IPS-20b (cell line): ENCODE measurements around the gene MRTFB.

Experiments used
- H3K27ac ChIP-seq: one replicate; pipeline ENCODE4 v1.5.1; 2013; ENCODE audit warnings: low read length
- H3K27me3 ChIP-seq: 2 replicates; pipeline ENCODE4 v1.6.1; 2013; ENCODE audit warnings: mild to moderate bottlenecking, low read length, inconsistent platforms; ENCODE audit not compliant: insufficient read depth
- H3K36me3 ChIP-seq: 2 replicates; pipeline ENCODE4 v1.6.1; 2013; ENCODE audit warnings: low read depth, mild to moderate bottlenecking, inconsistent platforms, low read length, moderate library complexity; ENCODE audit not compliant: insufficient read depth
- H3K4me1 ChIP-seq: 2 replicates; pipeline ENCODE4 v1.6.1; 2013; ENCODE audit warnings: mild to moderate bottlenecking, control low read depth, inconsistent platforms, low read length, moderate library complexity; ENCODE audit not compliant: insufficient read depth
- H3K4me3 ChIP-seq: 2 replicates; pipeline ENCODE4 v1.5.1; 2013; ENCODE audit warnings: mild to moderate bottlenecking, low read length, inconsistent platforms
- H3K9ac ChIP-seq: 2 replicates; pipeline ENCODE4 v1.6.1; 2013; ENCODE audit warnings: low read depth, mild to moderate bottlenecking, inconsistent platforms, low read length, moderate library complexity
- H3K9me3 ChIP-seq: 2 replicates; pipeline ENCODE4 v1.6.1; 2013; ENCODE audit warnings: mild to moderate bottlenecking, low read depth, low read length, inconsistent platforms; ENCODE audit not compliant: insufficient read depth

Gene MRTFB

DNA sequence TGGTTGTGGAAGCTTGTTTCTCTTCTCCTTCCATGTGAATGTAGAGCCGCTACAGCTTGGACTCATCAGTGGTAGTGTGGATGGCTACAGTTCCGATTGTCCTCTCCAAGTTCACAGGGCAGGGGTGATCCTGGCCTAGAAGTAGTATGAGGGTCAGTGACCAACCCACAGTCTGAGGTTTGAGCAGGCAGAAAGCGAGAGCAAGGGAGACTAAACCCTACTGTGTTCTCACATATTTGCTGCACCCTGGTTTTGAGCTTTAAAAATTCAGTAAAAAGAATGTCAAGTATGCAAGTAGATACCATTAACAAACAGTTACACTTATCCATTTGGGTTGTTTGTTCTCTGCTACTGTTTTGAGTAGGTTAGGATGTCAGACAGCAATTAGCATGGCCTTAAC is 148.9 kb downstream of the MRTFB start:
- H3K36me3 ChIP-seq = peaks cover 65% of the 10 kb centered on the region
- H3K27ac ChIP-seq = no peak overlapping the region
- no peak overlapping the region for H3K4me3 ChIP-seq
- no peak overlapping the region for H3K9ac ChIP-seq
- H3K27me3 ChIP-seq = no peaks in the 10 kb centered on the region
- no peaks in the 10 kb centered on the region for H3K9me3 ChIP-seq
- peaks cover 9% of the 10 kb centered on the region; the same call in 1 of the 2 replicates for H3K4me1 ChIP-seq

DNA sequence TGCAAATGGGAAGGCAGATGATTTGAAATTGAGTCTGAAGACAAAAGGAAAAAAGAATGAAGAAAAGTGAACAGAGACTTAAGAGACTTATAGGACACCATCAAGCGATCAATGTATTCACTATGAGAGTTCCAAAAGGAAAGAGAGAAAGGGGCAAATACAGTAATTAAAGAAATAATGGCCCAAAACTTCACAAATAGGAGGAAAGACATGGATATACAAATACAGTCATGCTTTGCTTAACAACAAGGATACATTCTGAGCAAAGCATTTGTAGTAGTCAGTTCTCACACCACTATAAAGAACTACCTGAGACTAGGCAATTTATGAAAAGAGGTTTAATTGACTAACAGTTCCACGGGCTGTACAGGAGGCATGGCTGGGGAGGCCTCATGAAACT is 152.5 kb downstream of the MRTFB start:
- no peak overlapping the region for H3K4me3 ChIP-seq
- H3K27ac ChIP-seq = no peak overlapping the region
- H3K36me3 ChIP-seq = peaks cover 55% of the 10 kb centered on the region
- no peaks in the 10 kb centered on the region for H3K9me3 ChIP-seq
- H3K27me3 ChIP-seq = no peaks in the 10 kb centered on the region
- peaks cover 9% of the 10 kb centered on the region; the same call in 1 of the 2 replicates for H3K4me1 ChIP-seq
- H3K9ac ChIP-seq = no peak overlapping the region

DNA sequence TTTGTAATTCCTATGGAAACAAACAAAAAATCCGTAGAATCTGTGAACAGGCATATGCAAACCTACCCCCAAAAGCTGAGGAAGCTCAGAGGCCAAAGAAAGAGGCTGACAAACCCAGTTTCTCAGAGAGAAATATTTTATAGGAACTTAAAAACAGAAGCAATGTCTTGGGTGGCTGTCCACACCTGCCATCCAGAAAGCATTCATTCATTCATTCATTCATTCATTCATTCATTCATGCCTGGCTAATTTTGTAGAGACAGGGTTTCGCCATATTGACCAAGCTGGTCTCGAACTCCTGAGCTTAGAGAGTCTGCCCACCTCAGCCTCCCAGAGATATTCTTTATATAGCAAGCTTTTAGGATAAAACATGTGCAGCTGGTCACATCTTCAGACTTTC is 154.3 kb downstream of the MRTFB start:
- Histone ChIP-seq H3K9me3 (no peaks in the 10 kb centered on the region), H3K4me3 (no peak overlapping the region), H3K27me3 (no peaks in the 10 kb centered on the region), H3K27ac (no peak overlapping the region), H3K4me1 (peaks cover 2% of the 10 kb centered on the region; the same call in 1 of the 2 replicates), H3K36me3 (peaks cover 38% of the 10 kb centered on the region), H3K9ac (no peak overlapping the region)

DNA sequence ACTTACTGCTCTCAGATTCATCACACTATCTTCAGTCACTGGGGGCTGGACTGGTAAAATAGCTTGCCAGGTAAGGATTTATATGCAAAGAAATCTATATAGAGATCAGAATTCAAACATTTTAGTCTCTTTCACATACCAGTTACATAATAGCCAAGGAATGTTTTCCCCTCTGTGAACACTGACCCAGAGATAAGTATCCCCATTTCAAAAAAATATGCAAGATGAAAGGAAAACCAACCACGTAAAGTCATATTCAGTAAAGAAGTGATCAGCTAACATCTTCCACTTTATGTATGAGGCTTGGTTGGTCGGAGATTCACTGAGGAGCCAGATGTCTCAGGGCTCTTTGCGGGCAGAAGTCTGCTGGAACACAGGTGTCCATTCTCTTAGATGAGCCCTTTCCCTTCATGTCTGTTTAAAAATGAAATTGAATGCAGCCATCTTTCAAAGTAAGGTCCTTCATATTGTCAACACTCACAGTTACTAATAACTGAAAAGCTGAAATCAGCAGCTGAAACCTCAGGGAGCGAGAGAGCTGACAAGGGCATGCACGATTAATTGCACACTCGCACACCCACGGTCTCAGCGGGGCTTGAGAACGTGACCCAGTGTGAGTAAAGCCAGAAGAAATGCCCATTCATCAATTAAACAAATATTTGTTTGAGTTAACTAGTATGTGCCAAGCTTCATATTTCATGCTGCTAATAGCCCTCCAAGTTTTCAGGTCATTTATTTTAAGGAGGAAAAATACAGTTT is 161.2 kb downstream of the MRTFB start:
- Histone ChIP-seq H3K9me3 (no peaks in the 10 kb centered on the region), H3K27me3 (no peaks in the 10 kb centered on the region), H3K4me3 (no peak overlapping the region), H3K27ac (no peak overlapping the region), H3K4me1 (no peaks in the 10 kb centered on the region), H3K9ac (no peak overlapping the region), H3K36me3 (peaks cover 42% of the 10 kb centered on the region)

DNA sequence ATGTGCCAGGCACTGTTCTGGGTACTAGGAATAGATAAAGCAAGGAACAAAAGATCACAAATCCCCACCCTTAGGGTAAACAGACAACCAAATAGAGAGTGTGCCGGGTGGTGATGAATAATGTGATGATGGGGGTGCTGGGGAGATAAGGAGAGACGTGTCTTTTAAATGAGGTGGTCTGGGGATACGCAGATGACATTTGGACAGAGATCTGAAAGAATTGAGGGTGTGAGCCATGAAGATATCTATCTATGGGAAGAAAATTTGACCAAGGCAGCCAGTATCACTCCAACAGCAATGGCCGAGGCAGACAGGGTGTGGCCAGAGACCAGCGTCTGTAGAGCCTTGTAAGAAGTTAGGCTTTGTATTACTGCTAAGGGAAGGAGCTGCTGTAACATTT is 165.3 kb downstream of the MRTFB start:
- peaks cover 76% of the 10 kb centered on the region for H3K36me3 ChIP-seq
- H3K27me3 ChIP-seq = no peaks in the 10 kb centered on the region
- no peak overlapping the region for H3K9ac ChIP-seq
- no peak overlapping the region for H3K4me3 ChIP-seq
- H3K4me1 ChIP-seq = no peaks in the 10 kb centered on the region
- no peak overlapping the region for H3K27ac ChIP-seq
- no peaks in the 10 kb centered on the region for H3K9me3 ChIP-seq

DNA sequence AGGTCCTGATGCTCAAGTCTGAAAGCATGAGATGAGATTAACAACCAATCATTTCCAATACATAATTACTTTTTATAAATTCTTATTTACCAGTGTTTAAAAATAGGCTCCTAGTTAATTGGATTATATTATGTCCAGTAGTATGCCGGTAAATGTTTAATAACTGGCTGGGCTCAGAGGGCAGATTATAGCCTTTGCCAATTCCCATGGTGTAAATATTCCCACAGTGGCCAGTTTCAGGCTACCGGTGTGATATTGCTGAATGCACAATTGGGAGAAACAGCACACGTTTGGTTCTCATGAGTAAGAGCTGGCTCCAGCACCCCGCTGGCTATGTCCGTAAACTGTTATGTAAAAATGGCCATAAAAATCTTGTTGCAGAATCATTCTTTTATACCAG is 167.6 kb downstream of the MRTFB start:
- Histone ChIP-seq H3K9me3 (no peaks in the 10 kb centered on the region), H3K27ac (no peak overlapping the region), H3K27me3 (no peaks in the 10 kb centered on the region), H3K4me1 (no peaks in the 10 kb centered on the region), H3K4me3 (no peak overlapping the region), H3K9ac (no peak overlapping the region), H3K36me3 (peaks cover 86% of the 10 kb centered on the region)

DNA sequence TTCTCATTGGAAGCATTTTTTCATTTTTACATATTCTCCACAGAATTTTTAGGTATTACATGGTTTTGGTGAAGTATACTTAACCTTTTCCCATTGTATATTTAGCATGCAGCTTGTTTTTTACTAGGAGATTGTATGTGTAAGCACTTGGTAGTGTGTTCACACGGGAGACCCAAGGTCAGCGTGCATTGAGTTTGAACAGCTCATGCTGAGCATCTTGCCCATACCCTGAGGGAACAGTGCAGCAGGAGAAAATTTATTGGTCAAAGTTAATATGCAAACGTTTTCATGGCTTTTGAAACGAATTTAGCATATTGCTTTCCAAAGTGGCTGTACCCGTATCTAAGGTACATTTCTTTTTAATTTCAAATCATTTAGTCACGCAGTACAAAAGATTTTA is 168.7 kb downstream of the MRTFB start:
- H3K9ac ChIP-seq = no peak overlapping the region
- no peaks in the 10 kb centered on the region for H3K27me3 ChIP-seq
- H3K9me3 ChIP-seq = no peaks in the 10 kb centered on the region
- H3K27ac ChIP-seq = no peak overlapping the region
- H3K4me3 ChIP-seq = no peak overlapping the region
- H3K4me1 ChIP-seq = no peaks in the 10 kb centered on the region
- peaks cover 84% of the 10 kb centered on the region for H3K36me3 ChIP-seq

DNA sequence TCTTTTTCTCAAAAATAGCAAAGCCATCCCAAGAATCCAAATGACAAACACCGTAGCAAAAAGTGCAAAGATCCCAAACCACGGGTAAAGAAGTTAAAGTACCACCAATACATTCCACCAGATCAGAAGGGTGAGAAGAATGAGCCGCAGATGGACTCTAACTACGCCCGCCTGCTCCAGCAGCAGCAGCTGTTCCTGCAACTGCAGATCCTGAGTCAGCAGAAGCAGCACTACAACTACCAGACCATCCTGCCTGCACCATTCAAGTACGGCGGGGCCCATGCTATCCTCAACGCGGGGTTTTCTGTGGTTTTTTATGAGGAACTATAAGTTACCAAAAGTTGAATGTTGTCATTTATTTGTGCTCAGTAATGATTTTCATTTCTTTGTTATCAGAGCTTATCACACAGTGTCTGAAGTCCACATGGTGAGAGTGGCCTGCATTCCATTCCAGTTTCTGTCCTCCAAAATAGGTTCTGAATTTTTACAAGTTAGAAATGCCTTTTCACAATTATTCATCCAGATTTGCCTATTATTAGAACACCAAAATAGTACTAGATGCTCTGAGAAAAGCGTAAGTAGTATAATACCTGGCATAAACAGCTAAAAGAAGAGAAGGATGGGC is 169.2 kb downstream of the MRTFB start:
- Histone ChIP-seq H3K27me3 (no peaks in the 10 kb centered on the region), H3K4me3 (no peak overlapping the region), H3K27ac (no peak overlapping the region), H3K9ac (no peak overlapping the region), H3K4me1 (no peaks in the 10 kb centered on the region), H3K9me3 (no peaks in the 10 kb centered on the region), H3K36me3 (peaks cover 84% of the 10 kb centered on the region)

DNA sequence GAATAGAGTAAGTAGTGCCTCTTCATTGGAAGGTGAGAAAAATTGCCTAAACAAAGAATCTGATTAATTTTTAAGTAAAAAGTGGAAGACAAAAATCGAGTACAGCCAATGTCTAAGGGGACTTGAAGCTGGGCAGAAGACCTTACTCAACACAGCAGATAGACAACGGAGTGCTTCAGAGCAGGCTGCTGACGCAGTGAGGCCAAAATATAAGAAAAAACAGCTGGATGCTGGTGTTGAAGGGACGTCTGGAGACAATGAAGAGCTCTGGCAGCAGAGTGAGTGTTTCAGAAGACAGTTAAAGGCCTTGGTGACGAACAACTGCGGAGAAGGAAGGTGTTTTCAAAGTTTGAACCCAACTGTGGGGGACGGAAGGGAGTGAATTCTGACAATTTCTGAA is 169.8 kb downstream of the MRTFB start:
- no peaks in the 10 kb centered on the region for H3K9me3 ChIP-seq
- H3K9ac ChIP-seq = no peak overlapping the region
- H3K36me3 ChIP-seq = peaks cover 84% of the 10 kb centered on the region
- no peak overlapping the region for H3K27ac ChIP-seq
- H3K4me3 ChIP-seq = no peak overlapping the region
- H3K4me1 ChIP-seq = no peaks in the 10 kb centered on the region
- no peaks in the 10 kb centered on the region for H3K27me3 ChIP-seq

DNA sequence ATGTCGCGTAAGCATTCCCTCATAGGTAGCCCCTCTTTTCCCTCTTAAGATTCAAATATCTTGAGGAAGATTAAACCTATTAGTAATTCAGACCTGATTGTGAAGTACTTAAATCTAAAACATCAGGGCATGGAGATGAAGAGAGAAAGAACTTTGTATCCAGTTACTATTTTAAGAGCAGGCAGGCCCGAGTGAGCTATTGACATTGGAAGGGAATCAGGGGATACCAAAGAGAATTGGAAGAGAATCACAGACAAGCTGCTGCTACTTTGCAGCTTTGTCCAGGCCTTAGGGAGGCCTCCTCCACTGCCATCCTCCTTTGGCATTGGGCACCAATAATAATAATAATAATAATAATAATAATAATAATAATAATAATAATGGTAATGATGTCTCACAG is 170.5 kb downstream of the MRTFB start:
- Histone ChIP-seq H3K36me3 (peaks cover 84% of the 10 kb centered on the region), H3K9me3 (no peaks in the 10 kb centered on the region), H3K4me3 (no peak overlapping the region), H3K27ac (no peak overlapping the region), H3K9ac (no peak overlapping the region), H3K4me1 (no peaks in the 10 kb centered on the region), H3K27me3 (no peaks in the 10 kb centered on the region)

DNA sequence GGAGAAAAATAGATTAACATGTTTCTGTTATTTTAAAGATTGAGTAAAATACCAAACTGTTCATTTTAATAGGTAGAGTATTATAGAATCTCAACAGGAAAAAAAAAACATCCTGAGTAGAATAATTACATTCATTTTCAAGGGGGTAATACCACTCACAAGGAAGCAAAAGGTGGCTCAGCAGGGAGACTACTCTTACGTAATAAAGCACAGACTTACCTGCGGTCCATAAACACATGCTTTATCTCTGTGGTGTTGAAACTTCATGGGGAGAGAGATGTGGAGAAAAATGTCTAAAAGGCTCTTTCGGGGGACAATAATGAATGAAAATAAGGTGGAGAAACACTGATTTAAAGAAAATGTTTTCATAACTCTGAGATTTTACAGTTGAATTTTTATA is 171.7 kb downstream of the MRTFB start:
- H3K9ac ChIP-seq = no peak overlapping the region
- no peaks in the 10 kb centered on the region for H3K9me3 ChIP-seq
- no peaks in the 10 kb centered on the region for H3K27me3 ChIP-seq
- no peak overlapping the region for H3K27ac ChIP-seq
- H3K36me3 ChIP-seq = peaks cover 89% of the 10 kb centered on the region
- no peak overlapping the region for H3K4me3 ChIP-seq
- no peaks in the 10 kb centered on the region for H3K4me1 ChIP-seq
